CD4-positive, alpha-beta memory T cell (primary cell): ENCODE data around the gene SIGMAR1. TPM values are rescaled to one million over a fixed set of nuclear protein-coding genes. Genes with fewer than 3 reads are reported as not detected.

Source experiments
- CTCF ChIA-PET: fragments of 350-600 bp; sonication (Branson Sonifier 250); formaldehyde crosslinking; loops from one replicate; lab custom pipeline; 2021; ENCODE audit warnings: inconsistent platforms; ENCODE audit not compliant: partially characterized antibody; lab: Charles Lee
- POLR2A ChIA-PET: fragments of 350-600 bp; sonication (Branson Sonifier 250); formaldehyde crosslinking; loops from one replicate; lab custom pipeline; 2021; ENCODE audit not compliant: partially characterized antibody; lab: Charles Lee
- DNase-seq, 5 donors: peaks; one replicate each; pipeline versions ENCODE4 v3.0.0 to v3.0.0-alpha.2; 2020 to 2022; ENCODE audit warnings: mixed read lengths in 1 of 5
- H3K27ac ChIP-seq: one replicate; pipeline ENCODE4 v1.7.0; 2013; ENCODE audit warnings: low read depth, low read length
- H3K27me3 ChIP-seq: 2 replicates; pipeline ENCODE4 v1.7.0; 2013; ENCODE audit warnings: mild to moderate bottlenecking, low read length, moderate library complexity; ENCODE audit not compliant: insufficient read depth
- H3K36me3 ChIP-seq: 2 replicates; pipeline ENCODE4 v1.7.0; 2013; ENCODE audit warnings: mild to moderate bottlenecking, low read length, moderate library complexity; ENCODE audit not compliant: insufficient read depth
- H3K4me1 ChIP-seq: 2 replicates; pipeline ENCODE4 v1.7.0; 2013; ENCODE audit warnings: mild to moderate bottlenecking, low read length, moderate library complexity; ENCODE audit not compliant: insufficient read depth
- H3K4me3 ChIP-seq, 2 donors: one replicate each; pipeline ENCODE4 v1.7.0; 2013; ENCODE audit warnings: low read length in 2 of 2, mild to moderate bottlenecking in 1 of 2
- H3K9me3 ChIP-seq, 2 donors: one replicate each; pipeline ENCODE4 v1.7.0; 2013; ENCODE audit warnings: low read length in 2 of 2, control low read depth in 1 of 2; ENCODE audit not compliant: control insufficient read depth in 1 of 2
- H3K27ac Mint-ChIP-seq, 7 donors: one replicate each; pipeline ENCODE4 v1.8.0; 2020 to 2021; ENCODE audit warnings: mixed read lengths in 7 of 7, mild to moderate bottlenecking in 6 of 7, inconsistent platforms in 3 of 7, moderate library complexity in 3 of 7
- H3K27me3 Mint-ChIP-seq, 2 donors: one replicate each; pipeline ENCODE4 v1.8.0; 2020 to 2021; ENCODE audit warnings: mixed read lengths in 2 of 2
- H3K36me3 Mint-ChIP-seq, 2 donors: one replicate each; pipeline ENCODE4 v1.8.0; 2020 to 2021; ENCODE audit warnings: mixed read lengths in 2 of 2, inconsistent platforms in 1 of 2, mild to moderate bottlenecking in 1 of 2
- H3K4me1 Mint-ChIP-seq, 4 donors: one replicate each; pipeline ENCODE4 v1.8.0; 2020 to 2021; ENCODE audit warnings: mixed read lengths in 4 of 4, mild to moderate bottlenecking in 1 of 4
- H3K4me3 Mint-ChIP-seq, 8 donors: one replicate each; pipeline ENCODE4 v1.8.0; 2020 to 2021; ENCODE audit warnings: mixed read lengths in 8 of 8, mild to moderate bottlenecking in 7 of 8, moderate library complexity in 6 of 8, inconsistent platforms in 3 of 8
- H3K9me3 Mint-ChIP-seq, 8 donors: one replicate each; pipeline ENCODE4 v1.8.0; 2020 to 2021; ENCODE audit warnings: mixed read lengths in 8 of 8, mild to moderate bottlenecking in 5 of 8, inconsistent platforms in 3 of 8, moderate library complexity in 1 of 8
- intact Hi-C: fragments of 100-400 bp; cut with micrococcal nuclease; formaldehyde crosslinking; loops from one replicate; pipeline ENCODE4 v1.15.1; 2023
- polyA plus RNA-seq, 2 donors: library from polyadenylated mRNA; unstranded; fragments of 300-500 nt; fragmentation: Illumina TruSeq; gene quantifications; one replicate each; pipeline ENCODE4 v1.2.3, GENCODE V29; 2021
- total RNA-seq, 2 experiments: library from RNA; stranded (reverse); gene quantifications; one replicate each; pipeline ENCODE4 v1.2.3, GENCODE V29; 2021

The SIGMAR1 gene
- total and polyA plus RNA-seq, 4 experiments from 2014 or later = 56.1 to 193 (median 92.6) TPM

GRCh38 chr9:34623374-34624235 is 14.0 kb downstream of the SIGMAR1 start:
- H3K4me1 ChIP-seq = peaks cover 36% of the 10 kb centered on the region
- no peaks in the 10 kb centered on the region for H3K9me3 ChIP-seq
- peaks cover 24 to 48% (median 34%) of the 10 kb centered on the region in 4 donors for H3K4me1 Mint-ChIP-seq
- H3K36me3 Mint-ChIP-seq = peaks cover 0 to 10% of the 10 kb centered on the region in 2 donors
- H3K4me3 ChIP-seq = no peak overlapping the region
- H3K4me3 Mint-ChIP-seq = peak overlapping the region in 4 of 8 donors; percentile 31 to 65 (median 48)
- H3K36me3 ChIP-seq = no peaks in the 10 kb centered on the region
- H3K9me3 Mint-ChIP-seq = peaks cover 0 to 3% (median 0%) of the 10 kb centered on the region in 8 donors
- peaks cover 41 to 50% of the 10 kb centered on the region in 2 donors for H3K27me3 Mint-ChIP-seq
- H3K27ac ChIP-seq = no peak overlapping the region
- CTCF ChIA-PET = interaction anchor here (2.3 kb wide), 1 partner anchor 11 kb away, joined by 20 read pairs; no protein-coding TSS in a partner anchor
- DNase-seq = no peak
- H3K27ac Mint-ChIP-seq = peak overlapping the region in 3 of 7 donors; percentile 6 to 66 (median 38)
- intact Hi-C loops = no loop called here
- peaks cover 59% of the 10 kb centered on the region for H3K27me3 ChIP-seq
- POLR2A ChIA-PET = interaction anchor here (0.8 to 1.5 kb wide), 3 partner anchors 10 to 42 kb away, joined by 3 to 10 read pairs (median 4); partner anchors contain the start of gene SIGMAR1

- H3K27me3 Mint-ChIP-seq = peaks cover 19 to 26% of the 10 kb centered on the region in 2 donors
- peak; percentile 89 to 97 (median 93) for DNase-seq
- H3K27ac Mint-ChIP-seq = peak within 1 kb of the TSS; percentile 82 to 98 (median 95)
- Histone ChIP-seq H3K4me1 (peaks cover 27% of the 10 kb centered on the region), H3K4me3 (peak within 1 kb of the TSS; percentile 71 to 90), H3K27ac (peak within 1 kb of the TSS; percentile 69), H3K9me3 (no peaks in the 10 kb centered on the region), H3K27me3 (peaks cover 29% of the 10 kb centered on the region), H3K36me3 (peaks cover 20% of the 10 kb centered on the region)
- intact Hi-C loops = loop anchor here (1.0 kb wide), 2 partner anchors 8 kb away; partner anchors contain the start of gene RPP25L
- H3K4me1 Mint-ChIP-seq = peaks cover 17 to 41% (median 29%) of the 10 kb centered on the region in 4 donors
- peak within 1 kb of the TSS; percentile 93 to 98 (median 96) for H3K4me3 Mint-ChIP-seq
- POLR2A ChIA-PET = interaction anchor here (0.7 to 3.4 kb wide), 17 partner anchors 9 to 1173 kb away, joined by 3 to 47 read pairs (median 5); partner anchors contain the start of genes ARID3C, CCDC107, CCL27 and GALT
- CTCF ChIA-PET = interaction anchor here (0.7 to 2.4 kb wide), 16 partner anchors 9 to 216 kb away, joined by 3 to 33 read pairs (median 5); partner anchors contain the start of genes GALT, RPP25L and SIGMAR1
- peaks cover 20 to 40% of the 10 kb centered on the region in 2 donors for H3K36me3 Mint-ChIP-seq
- H3K9me3 Mint-ChIP-seq = peaks cover 0 to 3% (median 0%) of the 10 kb centered on the region in 8 donors
Measured at GRCh38 chr9:34620061-34620994, 17.3 kb downstream of the SIGMAR1 start, which contains the start of gene DCTN3. Gene DCTN3 (minus strand): TSS chr9:34620495. CDS start chr9:34620464, 31 bp downstream.

- no peak overlapping the region for H3K4me3 Mint-ChIP-seq
- H3K27ac Mint-ChIP-seq = no peak overlapping the region
- H3K9me3 ChIP-seq = no peaks in the 10 kb centered on the region
- POLR2A ChIA-PET = interaction anchor here (1.1 to 1.3 kb wide), 2 partner anchors 19 to 31 kb away, joined by 3 to 6 read pairs; partner anchors contain the start of gene GALT
- peaks cover 17 to 45% (median 36%) of the 10 kb centered on the region in 4 donors for H3K4me1 Mint-ChIP-seq
- intact Hi-C loops = no loop called here
- peaks cover 34% of the 10 kb centered on the region for H3K36me3 ChIP-seq
- H3K9me3 Mint-ChIP-seq = no peaks in the 10 kb centered on the region
- peaks cover 28% of the 10 kb centered on the region for H3K4me1 ChIP-seq
- no peak overlapping the region for H3K27ac ChIP-seq
- H3K27me3 ChIP-seq = no peaks in the 10 kb centered on the region
- CTCF ChIA-PET = interaction anchor here (0.7 to 8.4 kb wide), 8 partner anchors 10 to 87 kb away, joined by 3 to 235 read pairs (median 4); partner anchors contain the start of genes ARID3C and SIGMAR1
- H3K36me3 Mint-ChIP-seq = peaks cover 20 to 54% of the 10 kb centered on the region in 2 donors
- no peak for DNase-seq
- no peak overlapping the region for H3K4me3 ChIP-seq
- H3K27me3 Mint-ChIP-seq = no peaks in the 10 kb centered on the region
Measured at GRCh38 chr9:34615132-34615531, 22.5 kb downstream of the SIGMAR1 start.

- peak overlapping the region; percentile 87 to 99 (median 92) for H3K4me3 Mint-ChIP-seq
- no peaks in the 10 kb centered on the region for H3K9me3 Mint-ChIP-seq
- H3K4me1 Mint-ChIP-seq = peaks cover 7 to 35% (median 25%) of the 10 kb centered on the region in 4 donors
- Histone ChIP-seq H3K27ac (peak overlapping the region; percentile 71), H3K4me1 (peaks cover 19% of the 10 kb centered on the region), H3K9me3 (no peaks in the 10 kb centered on the region), H3K36me3 (peaks cover 34% of the 10 kb centered on the region), H3K27me3 (no peaks in the 10 kb centered on the region), H3K4me3 (peak overlapping the region; percentile 78 to 81)
- DNase-seq = peak; percentile 61 to 71 (median 66)
- intact Hi-C loops = loop anchor here (1.0 to 5.0 kb wide), 9 partner anchors 7 to 796 kb away; partner anchors contain the start of genes DCTN3, DNAI1, DNAJB5 and FAM219A
- ChIA-PET POLR2A (interaction anchor here (0.8 to 4.4 kb wide), 8 partner anchors 7 to 90 kb away, joined by 3 to 106 read pairs (median 6); partner anchors contain the start of genes ARID3C, DCTN3, GALT and SIGMAR1), CTCF (interaction anchor here (0.6 to 8.4 kb wide), 10 partner anchors 7 to 89 kb away, joined by 3 to 235 read pairs (median 11); partner anchors contain the start of genes ARID3C, DCTN3, GALT and SIGMAR1)
- peak overlapping the region; percentile 83 to 97 (median 96) for H3K27ac Mint-ChIP-seq
- H3K36me3 Mint-ChIP-seq = peaks cover 14 to 44% of the 10 kb centered on the region in 2 donors
- no peaks in the 10 kb centered on the region for H3K27me3 Mint-ChIP-seq
Measured at GRCh38 chr9:34612788-34613390, 24.7 kb downstream of the SIGMAR1 start.

GRCh38 chr9:34611811-34612787 is 25.5 kb downstream of the SIGMAR1 start, which contains the start of gene RPP25L:
Gene RPP25L (minus strand): TSS chr9:34612097. CDS start chr9:34611296, 801 bp downstream.
- Histone ChIP-seq H3K27ac (peak within 1 kb of the TSS; percentile 71), H3K27me3 (no peaks in the 10 kb centered on the region), H3K4me3 (peak within 1 kb of the TSS; percentile 81 to 88), H3K4me1 (peaks cover 19% of the 10 kb centered on the region), H3K36me3 (peaks cover 26% of the 10 kb centered on the region), H3K9me3 (no peaks in the 10 kb centered on the region)
- peak; percentile 83 to 89 (median 86) for DNase-seq
- Mint-ChIP-seq H3K4me3 (peak within 1 kb of the TSS; percentile 87 to 99 (median 92)), H3K27me3 (no peaks in the 10 kb centered on the region), H3K36me3 (peaks cover 9 to 37% of the 10 kb centered on the region in 2 donors), H3K4me1 (peaks cover 7 to 35% (median 25%) of the 10 kb centered on the region in 4 donors), H3K9me3 (no peaks in the 10 kb centered on the region), H3K27ac (peak within 1 kb of the TSS; percentile 83 to 97 (median 96))
- POLR2A ChIA-PET = interaction anchor here (0.9 to 4.4 kb wide), 8 partner anchors 8 to 90 kb away, joined by 3 to 106 read pairs (median 6); partner anchors contain the start of genes ARID3C, CCL27, DCTN3 and GALT
- CTCF ChIA-PET = interaction anchor here (1.0 to 8.4 kb wide), 8 partner anchors 8 to 90 kb away, joined by 4 to 235 read pairs (median 12); partner anchors contain the start of genes ARID3C, DCTN3, GALT and SIGMAR1
- intact Hi-C loops = loop anchor here (1.0 to 5.0 kb wide), 9 partner anchors 8 to 795 kb away; partner anchors contain the start of genes DCTN3, DNAI1, DNAJB5 and FAM219A
